MM.1S (cell line): ENCODE measurements around the gene CERS6.

Experiments used
- DNase-seq: peaks from one replicate; pipeline ENCODE4 v3.0.0-alpha.2; 2015
- H2AFZ ChIP-seq: fragments of 300-600 bp; sonication (generic); 2 replicates; pipeline ENCODE4 v1.6.0; 2016; ENCODE audit warnings: antibody characterized with exemption, low read length
- H3F3A ChIP-seq: fragments of 300-600 bp; sonication (generic); 2 replicates; pipeline ENCODE4 v1.6.1; 2016; ENCODE audit warnings: mild to moderate bottlenecking, antibody characterized with exemption, low read length, moderate library complexity, mixed read lengths; ENCODE audit not compliant: insufficient read depth
- H3K27ac ChIP-seq: fragments of 300-600 bp; sonication (generic); 2 replicates; pipeline ENCODE4 v1.5.1; 2016; ENCODE audit warnings: mild to moderate bottlenecking, low read length
- H3K27me3 ChIP-seq: fragments of 300-600 bp; sonication (generic); replicated peaks from 2 replicates; pipeline ENCODE4 v1.6.0; 2016; ENCODE audit warnings: low read length; ENCODE audit not compliant: insufficient read depth
- H3K36me3 ChIP-seq: fragments of 300-600 bp; sonication (generic); replicated peaks from 2 replicates; pipeline ENCODE4 v1.6.1; 2016; ENCODE audit warnings: mild to moderate bottlenecking, low read length, mixed read lengths; ENCODE audit not compliant: insufficient read depth
- H3K4me1 ChIP-seq: fragments of 300-600 bp; sonication (generic); 2 replicates; pipeline ENCODE4 v1.6.1; 2016; ENCODE audit warnings: low read length, mixed read lengths
- H3K4me2 ChIP-seq: fragments of 300-600 bp; sonication (generic); 2 replicates; pipeline ENCODE4 v1.6.0; 2016; ENCODE audit warnings: low read depth, low read length
- H3K4me3 ChIP-seq: fragments of 300-600 bp; sonication (generic); 2 replicates; pipeline ENCODE4 v1.5.1; 2016; ENCODE audit warnings: low read length, mixed read lengths
- H3K79me2 ChIP-seq: fragments of 300-600 bp; sonication (generic); 2 replicates; pipeline ENCODE4 v1.6.1; 2016; ENCODE audit warnings: mixed run types, low read length, mixed read lengths
- H3K9ac ChIP-seq: fragments of 300-600 bp; sonication (generic); 2 replicates; pipeline ENCODE4 v1.6.1; 2016; ENCODE audit warnings: low read length, mixed read lengths
- H3K9me2 ChIP-seq: fragments of 300-600 bp; sonication (generic); replicated peaks from 2 replicates; pipeline ENCODE4 v1.6.1; 2016; ENCODE audit warnings: mild to moderate bottlenecking, low read length, mixed read lengths; ENCODE audit not compliant: insufficient read depth
- H3K9me3 ChIP-seq: fragments of 300-600 bp; sonication (generic); replicated peaks from 2 replicates; pipeline ENCODE4 v1.6.1; 2016; ENCODE audit warnings: mild to moderate bottlenecking, low read length, mixed read lengths; ENCODE audit not compliant: insufficient read depth
- H4K20me1 ChIP-seq: fragments of 300-600 bp; sonication (generic); 2 replicates; pipeline ENCODE4 v1.6.1; 2016; ENCODE audit warnings: mild to moderate bottlenecking, low read length, moderate library complexity, mixed read lengths; ENCODE audit not compliant: insufficient read depth
- CTCF ChIP-seq: fragments of 300-600 bp; sonication (generic); IDR thresholded peaks from 2 replicates; pipeline ENCODE4 v1.5.1; 2016; ENCODE audit warnings: antibody characterized with exemption, low read length, mixed read lengths
- EZH2 ChIP-seq: fragments of 300-600 bp; sonication (generic); optimal IDR thresholded peaks from 2 replicates; pipeline ENCODE3; 2017; ENCODE audit warnings: low read depth, mild to moderate bottlenecking, antibody characterized with exemption, low read length, mixed read lengths
- EZH2phosphoT487 ChIP-seq: fragments of 300-600 bp; sonication (generic); IDR thresholded peaks from 2 replicates; pipeline ENCODE4 v1.6.1; 2018; ENCODE audit warnings: antibody characterized with exemption, low read length

The CERS6 gene

GRCh38 chr2:168673265-168674189 is 217.5 kb downstream of the CERS6 start:
- H3K9me2 ChIP-seq, result no peaks in the 10 kb centered on the region
- no peak overlapping the region for H3K4me2 ChIP-seq
- no peak for DNase-seq
- H3K27ac ChIP-seq, result no peak overlapping the region
- no peaks in the 10 kb centered on the region for H3F3A ChIP-seq
- H3K9ac ChIP-seq, result no peak overlapping the region
- no peaks in the 10 kb centered on the region for H3K9me3 ChIP-seq
- no peaks in the 10 kb centered on the region for H4K20me1 ChIP-seq
- H3K79me2 ChIP-seq, result no peaks in the 10 kb centered on the region
- H3K36me3 ChIP-seq, result no peaks in the 10 kb centered on the region
- no peaks in the 10 kb centered on the region for H3K27me3 ChIP-seq
- no peak overlapping the region for H2AFZ ChIP-seq
- no peaks in the 10 kb centered on the region for H3K4me1 ChIP-seq
- no peak for TF ChIP-seq CTCF
- TF ChIP-seq EZH2, result no peak
- no peak for TF ChIP-seq EZH2phosphoT487
- H3K4me3 ChIP-seq, result no peak overlapping the region

DNA sequence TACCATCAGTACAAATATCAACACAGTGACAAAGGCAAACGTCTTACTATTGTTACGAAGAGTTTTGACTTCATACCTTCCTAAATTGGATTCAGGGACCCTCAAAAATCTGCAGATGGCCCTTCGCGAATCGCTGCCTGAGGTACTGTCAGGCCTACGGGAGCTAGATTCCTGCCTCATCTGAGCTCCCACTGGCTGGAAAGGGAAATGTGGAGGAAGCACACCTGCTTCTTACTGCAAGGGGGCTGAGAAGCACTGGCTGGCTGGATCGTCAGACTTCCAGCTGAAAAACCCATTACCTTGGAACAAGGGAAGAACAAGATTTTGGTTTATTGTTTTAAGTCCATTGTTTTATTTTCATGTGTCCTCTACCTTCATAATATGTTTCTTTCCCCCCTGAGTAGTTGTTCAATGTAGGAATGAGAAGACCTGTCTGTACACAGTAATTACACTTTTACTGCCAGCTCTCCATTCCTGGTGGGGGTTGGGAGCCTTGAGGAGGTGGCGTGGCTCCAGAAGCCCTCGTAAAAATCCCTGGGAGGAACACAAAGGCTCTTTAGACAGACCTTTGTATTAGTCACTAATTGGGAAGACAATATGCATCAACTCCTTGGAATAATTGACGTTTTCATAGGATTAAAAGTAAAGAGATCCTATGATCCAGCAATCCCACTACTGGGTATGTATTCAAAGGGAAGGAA is 222.2 kb downstream of the CERS6 start:
- no peaks in the 10 kb centered on the region for H3F3A ChIP-seq
- no peak for DNase-seq
- no peak overlapping the region for H3K4me2 ChIP-seq
- no peak overlapping the region for H3K9ac ChIP-seq
- TF ChIP-seq EZH2 (no peak), EZH2phosphoT487 (no peak)
- H3K4me3 ChIP-seq, result no peak overlapping the region
- H2AFZ ChIP-seq, result no peak overlapping the region
- no peaks in the 10 kb centered on the region for H3K79me2 ChIP-seq
- no peaks in the 10 kb centered on the region for H3K4me1 ChIP-seq
- H3K9me2 ChIP-seq, result no peaks in the 10 kb centered on the region
- H3K27me3 ChIP-seq, result no peaks in the 10 kb centered on the region
- H4K20me1 ChIP-seq, result no peaks in the 10 kb centered on the region
- no peaks in the 10 kb centered on the region for H3K9me3 ChIP-seq
- no peak overlapping the region for H3K27ac ChIP-seq
- H3K36me3 ChIP-seq, result no peaks in the 10 kb centered on the region

GRCh38 chr2:168679081-168679480 is 223.0 kb downstream of the CERS6 start:
- H3K27me3 ChIP-seq, result no peaks in the 10 kb centered on the region
- TF ChIP-seq EZH2, result no peak
- TF ChIP-seq EZH2phosphoT487, result no peak
- no peak for TF ChIP-seq CTCF
- H2AFZ ChIP-seq, result no peak overlapping the region
- H3K4me2 ChIP-seq, result no peak overlapping the region
- H4K20me1 ChIP-seq, result no peaks in the 10 kb centered on the region
- no peaks in the 10 kb centered on the region for H3K79me2 ChIP-seq
- H3K27ac ChIP-seq, result no peak overlapping the region
- H3K4me1 ChIP-seq, result no peaks in the 10 kb centered on the region
- no peaks in the 10 kb centered on the region for H3K9me3 ChIP-seq
- H3K9me2 ChIP-seq, result no peaks in the 10 kb centered on the region
- no peaks in the 10 kb centered on the region for H3K36me3 ChIP-seq
- no peak for DNase-seq
- no peaks in the 10 kb centered on the region for H3F3A ChIP-seq
- H3K9ac ChIP-seq, result no peak overlapping the region
- H3K4me3 ChIP-seq, result no peak overlapping the region
